CD4-positive, alpha-beta T cell treated with Interleukin-6 at 100 ng/mL for 8 hours (primary cell): ENCODE results near the gene TOP3A.

Source experiments
- DNase-seq: peaks from one replicate; pipeline ENCODE4 v3.0.0-alpha.2; 2020; ENCODE audit warnings: mixed read lengths, low spot score

Gene TOP3A

GRCh38 chr17:18277076-18277475 is 37.7 kb downstream of the TOP3A start:
- DNase-seq = no peak

- DNase-seq = no peak
These were observed 44.5 kb downstream of the TOP3A start for GRCh38 chr17:18270046-18270931.

GRCh38 chr17:18267927-18268711 is 46.7 kb downstream of the TOP3A start:
- no peak for DNase-seq

GRCh38 chr17:18267366-18267765 is 47.4 kb downstream of the TOP3A start:
- DNase-seq = no peak

DNA sequence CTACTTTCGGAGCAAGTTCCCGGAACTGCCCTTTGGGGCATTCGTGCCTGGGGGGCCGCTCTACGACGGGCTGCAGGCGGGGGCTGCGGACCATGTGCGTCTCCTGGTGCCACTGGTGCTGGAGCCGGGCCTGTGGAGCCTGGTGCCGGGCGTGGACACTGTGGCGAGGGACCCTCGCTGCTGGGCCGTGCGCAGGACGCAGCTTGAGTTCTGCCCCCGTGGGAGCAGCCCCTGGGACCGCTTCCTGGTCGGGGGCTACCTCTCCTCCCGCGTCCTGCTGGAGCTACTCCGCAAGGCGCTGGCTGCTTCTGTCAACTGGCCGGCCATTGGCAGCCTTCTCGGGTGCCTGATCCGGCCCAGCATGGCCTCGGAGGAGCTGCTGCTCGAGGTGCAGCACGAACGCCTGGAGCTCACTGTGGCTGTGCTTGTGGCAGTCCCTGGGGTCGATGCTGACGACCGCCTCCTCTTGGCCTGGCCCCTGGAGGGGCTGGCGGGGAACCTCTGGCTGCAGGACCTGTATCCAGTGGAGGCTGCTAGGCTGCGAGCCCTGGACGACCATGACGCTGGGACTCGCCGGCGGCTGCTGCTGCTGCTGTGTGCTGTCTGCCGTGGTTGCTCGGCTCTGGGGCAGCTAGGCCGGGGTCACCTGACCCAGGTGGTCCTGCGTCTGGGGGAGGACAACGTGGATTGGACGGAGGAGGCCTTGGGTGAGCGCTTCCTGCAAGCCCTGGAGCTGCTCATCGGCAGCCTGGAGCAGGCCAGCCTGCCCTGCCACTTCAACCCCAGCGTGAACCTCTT is 50.7 kb downstream of the TOP3A start:
- no peak for DNase-seq

DNA sequence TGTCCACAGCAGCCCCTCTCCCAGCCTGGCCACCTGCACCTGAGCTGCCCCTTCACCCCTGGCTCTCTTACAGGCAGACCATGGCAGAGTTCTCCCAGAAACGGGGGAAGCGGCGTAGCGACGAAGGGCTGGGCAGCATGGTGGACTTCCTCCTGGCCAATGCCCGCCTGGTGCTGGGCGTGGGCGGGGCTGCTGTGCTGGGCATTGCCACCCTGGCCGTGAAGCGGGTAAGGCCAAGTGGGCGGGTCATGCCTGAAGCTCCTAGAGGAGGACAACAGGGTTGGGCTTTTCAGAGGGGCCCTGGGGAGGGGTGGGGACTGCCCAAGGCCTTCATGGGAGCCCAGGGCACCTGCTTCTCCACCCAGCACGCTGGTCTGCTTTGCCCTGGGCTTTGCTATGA is 52.2 kb downstream of the TOP3A start:
- no peak for DNase-seq

DNA sequence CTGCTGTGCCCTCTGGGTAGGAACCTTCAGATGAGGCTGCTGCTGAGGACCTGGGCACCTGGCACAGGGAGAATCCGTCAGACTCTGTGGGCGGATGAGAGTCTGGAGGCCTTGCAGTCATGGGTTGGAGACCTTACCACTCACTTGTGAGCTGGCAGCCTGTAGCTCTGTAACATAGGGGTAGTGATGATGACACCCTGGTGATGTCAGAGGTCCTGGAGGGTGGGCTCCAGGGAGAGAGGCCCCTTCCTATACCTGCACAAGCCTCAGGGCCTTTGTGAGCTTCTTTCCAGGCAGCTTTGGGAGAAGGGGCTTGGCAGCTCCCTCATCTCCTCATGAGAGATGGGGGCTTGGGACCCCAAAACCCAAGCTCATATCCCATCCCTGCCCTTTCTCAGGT is 52.7 kb downstream of the TOP3A start:
- no peak for DNase-seq

- DNase-seq = no peak
These were observed 53.1 kb downstream of the TOP3A start for GRCh38 chr17:18261659-18262058.

DNA sequence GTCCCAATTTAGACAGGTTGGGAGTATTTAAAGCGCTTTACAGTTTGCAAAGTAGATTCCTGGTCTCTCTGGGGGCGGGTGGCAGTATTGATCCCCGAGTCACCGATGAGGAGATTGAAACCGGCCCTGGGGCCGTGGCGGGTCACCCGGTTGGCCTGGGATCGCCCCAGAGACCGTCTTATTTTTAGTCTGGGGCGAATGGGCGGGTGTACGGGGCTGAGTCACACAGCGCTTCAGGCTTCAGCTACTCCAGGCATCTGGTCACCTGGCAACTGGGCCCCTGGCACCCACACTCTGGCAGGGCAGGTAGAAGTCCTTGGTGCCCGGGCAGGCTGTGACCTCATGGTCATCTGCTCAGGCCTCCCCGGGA is 53.7 kb downstream of the TOP3A start:
- DNase-seq = peak; percentile 16

- peak; percentile 92 for DNase-seq
These were observed 54.3 kb downstream of the TOP3A start, which contains the start of gene MIEF2 for GRCh38 chr17:18260332-18261145. TSS of gene MIEF2 (plus strand) at chr17:18260662. CDS start at chr17:18262721, 2,059 bp downstream.

GRCh38 chr17:18259621-18260331 is 55.0 kb downstream of the TOP3A start:
- DNase-seq = no peak

DNA sequence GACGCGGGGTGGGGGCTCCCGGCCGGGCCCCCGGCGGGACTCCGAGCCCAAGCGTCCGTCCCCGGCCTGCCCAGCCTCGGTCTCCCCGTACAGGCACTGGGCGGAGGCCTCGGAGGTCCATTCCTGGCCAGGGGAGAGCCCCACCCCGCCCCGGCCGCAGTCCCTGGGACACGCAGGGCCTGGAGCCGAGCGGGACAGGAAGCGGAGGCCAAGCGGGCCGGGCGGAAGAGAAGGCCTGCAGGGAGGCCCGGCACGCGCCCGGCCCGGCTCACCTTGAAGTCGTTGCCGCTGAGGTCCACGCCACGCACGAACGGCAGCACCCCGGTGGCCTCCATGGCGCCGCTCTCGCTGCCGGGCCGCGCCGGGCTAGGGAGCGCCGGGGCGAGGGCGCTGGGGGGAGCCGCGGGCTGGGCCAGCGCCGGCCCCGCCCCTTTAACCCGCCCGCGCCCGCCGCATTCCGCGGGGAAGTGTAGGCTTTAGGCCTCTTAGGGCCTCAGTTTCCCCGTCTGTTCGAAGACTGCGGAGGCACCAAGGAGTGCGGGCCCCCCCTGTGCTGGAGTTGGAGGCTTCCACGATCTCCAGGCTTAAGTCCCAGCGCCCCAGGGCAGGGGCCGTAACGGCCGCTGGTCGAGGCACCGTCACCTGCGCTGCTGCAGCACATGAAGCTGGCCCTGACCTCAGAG is 56.3 kb downstream of the TOP3A start, which contains the start of gene FLII:
TSS of gene FLII (minus strand) at position 383 of the 683 bp plus-strand sequence. CDS start at position 335, 48 bp downstream.
- peak; percentile 38 for DNase-seq

- peak; percentile 26 for DNase-seq
These were observed 56.8 kb downstream of the TOP3A start for GRCh38 chr17:18257982-18258355.

GRCh38 chr17:18257268-18257981 is 57.4 kb downstream of the TOP3A start:
- DNase-seq = peak; percentile 15

- DNase-seq = no peak
These were observed 58.0 kb downstream of the TOP3A start for GRCh38 chr17:18256776-18257175.

DNA sequence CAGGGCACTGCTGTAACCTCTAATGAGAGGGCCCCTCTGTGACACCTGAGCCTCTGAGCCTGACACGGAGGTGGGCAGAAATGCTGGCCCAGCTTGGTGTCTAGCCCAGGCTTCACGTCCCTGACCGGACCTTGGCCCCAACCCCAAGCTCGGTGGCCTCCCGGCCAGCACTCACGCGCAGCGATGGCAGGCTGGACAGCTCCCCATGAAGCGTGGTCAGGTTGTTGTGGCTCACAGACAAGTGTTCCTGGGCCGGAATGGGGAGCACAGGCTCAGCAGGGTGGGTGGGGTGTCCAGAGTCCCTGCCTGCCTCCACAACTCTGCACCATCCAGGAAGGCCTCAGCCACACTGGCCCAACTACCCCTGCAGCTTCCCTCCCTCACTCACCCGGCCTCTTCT is 58.4 kb downstream of the TOP3A start:
- DNase-seq = no peak

DNA sequence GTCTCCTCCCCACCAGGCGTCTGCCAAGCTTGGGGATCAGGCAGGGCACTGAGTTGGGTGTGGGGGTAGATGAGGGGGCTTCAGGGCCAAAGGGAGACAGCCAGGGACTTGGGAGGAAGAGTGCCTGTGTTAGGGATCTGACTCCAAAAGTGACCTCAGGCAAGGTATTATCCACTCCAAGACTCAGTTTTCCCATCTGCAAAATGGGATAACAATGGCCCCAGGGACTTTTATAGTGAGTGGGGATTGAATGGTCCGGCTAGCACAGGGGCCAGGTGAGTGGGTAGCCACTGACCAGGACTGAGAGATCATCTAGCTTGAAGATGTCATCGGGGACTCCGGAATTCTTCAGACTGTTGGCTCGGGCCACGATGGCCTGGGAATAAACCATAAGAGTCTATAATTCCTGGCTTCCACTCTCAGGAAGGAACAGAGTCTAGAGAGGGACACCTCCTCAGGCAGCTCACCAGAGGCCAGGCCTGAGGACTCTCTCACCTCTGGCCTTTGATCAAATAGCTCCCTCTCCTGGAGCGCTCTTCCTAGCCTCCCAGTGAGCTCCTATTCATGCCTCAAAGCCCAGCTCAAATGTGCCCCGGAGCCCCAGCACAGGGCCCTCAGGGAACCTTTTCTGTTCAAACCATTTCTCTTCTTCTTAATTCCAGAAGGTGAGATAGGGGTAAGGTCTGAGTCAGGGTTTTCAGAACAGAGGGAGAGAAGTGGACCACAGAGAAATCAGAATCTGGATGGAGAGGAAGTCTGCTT is 59.7 kb downstream of the TOP3A start:
- no peak for DNase-seq

- no peak for DNase-seq
These were observed 60.6 kb downstream of the TOP3A start for GRCh38 chr17:18253947-18254821.
